Activated CD8-positive, alpha-beta memory T cell treated with anti-CD3 and anti-CD28 coated beads, Interleukin-2, amount 50 U/mL, for 48 hours (primary cell): Measurements from ENCODE around the gene PAM.

Experiments used
- DNase-seq: peaks from one replicate; pipeline ENCODE4 v3.0.0-alpha.2; 2020

Gene PAM

DNA sequence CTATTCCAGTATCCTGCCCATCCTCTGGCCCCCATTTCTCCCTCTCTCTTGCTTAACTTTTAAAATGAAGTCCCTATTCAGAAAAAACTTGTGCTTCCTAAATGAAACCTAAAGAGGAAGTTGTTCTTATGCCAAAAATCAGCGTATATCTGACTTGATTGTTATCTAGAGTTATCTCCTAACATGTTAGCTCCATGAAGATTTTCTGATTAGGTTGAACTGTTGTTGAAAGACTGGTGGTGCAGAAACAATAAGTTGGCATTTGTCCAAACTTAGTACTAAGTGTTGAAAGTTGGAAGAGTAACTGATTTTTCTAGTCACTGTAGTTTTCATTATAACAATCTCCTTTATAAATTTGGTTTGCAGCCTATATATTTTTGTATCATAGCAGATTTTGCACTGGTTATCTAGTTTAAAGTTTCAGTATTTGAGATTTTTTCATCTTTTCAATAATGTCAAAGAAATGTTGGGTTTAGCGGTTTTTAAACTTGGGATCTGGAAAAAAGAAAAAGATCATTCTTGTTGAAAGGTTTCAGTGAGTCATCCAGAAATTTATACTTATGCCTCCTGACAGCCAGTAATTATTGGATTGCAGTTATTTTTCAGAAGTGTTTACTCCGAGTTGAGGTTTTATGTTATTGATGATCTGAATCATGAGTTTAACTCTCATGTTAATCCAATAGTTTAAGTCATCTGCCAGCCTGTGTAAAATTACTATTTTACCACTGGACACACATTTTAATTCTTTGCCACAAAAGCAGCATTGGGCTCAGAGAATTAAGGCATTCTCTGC is 60.6 kb downstream of the PAM start:
- no peak for DNase-seq

DNA sequence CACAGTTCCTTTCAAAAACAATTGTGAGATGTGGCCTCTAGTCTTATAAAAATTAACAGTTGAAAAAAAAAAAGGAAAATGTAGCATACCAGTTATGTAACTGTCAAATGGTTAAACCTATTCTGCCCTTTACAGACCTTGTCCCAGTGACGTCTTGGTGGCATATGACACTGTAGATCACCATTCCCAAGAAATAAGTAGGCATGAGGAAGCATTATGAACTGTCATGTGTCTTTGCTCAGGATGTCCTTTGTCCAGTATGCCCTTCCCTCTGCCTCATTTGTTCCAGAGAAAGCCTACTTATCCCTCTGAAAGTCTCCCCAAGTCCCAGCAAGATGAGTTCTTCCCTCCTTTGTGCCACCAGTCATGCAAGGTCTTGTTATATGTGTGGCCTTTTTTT is 63.2 kb downstream of the PAM start:
- no peak for DNase-seq

DNA sequence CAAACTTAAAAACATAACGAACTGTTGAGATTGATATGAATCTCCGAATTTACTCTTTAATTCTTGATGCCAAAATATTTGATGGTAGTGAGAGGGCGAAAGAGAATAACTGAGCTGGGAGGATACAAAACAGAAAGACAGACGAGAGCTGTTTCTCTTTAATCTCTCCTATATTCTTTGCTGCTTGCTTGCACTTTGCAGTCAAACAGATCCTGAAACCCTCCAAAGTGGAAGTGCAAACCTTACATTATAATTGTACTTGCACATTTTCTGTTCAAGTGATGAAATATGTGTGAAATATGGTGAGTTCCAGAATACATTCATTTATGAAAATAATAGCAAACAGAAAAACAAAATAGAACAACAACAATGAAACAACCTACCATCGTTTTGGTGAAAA is 63.8 kb downstream of the PAM start:
- no peak for DNase-seq

DNA sequence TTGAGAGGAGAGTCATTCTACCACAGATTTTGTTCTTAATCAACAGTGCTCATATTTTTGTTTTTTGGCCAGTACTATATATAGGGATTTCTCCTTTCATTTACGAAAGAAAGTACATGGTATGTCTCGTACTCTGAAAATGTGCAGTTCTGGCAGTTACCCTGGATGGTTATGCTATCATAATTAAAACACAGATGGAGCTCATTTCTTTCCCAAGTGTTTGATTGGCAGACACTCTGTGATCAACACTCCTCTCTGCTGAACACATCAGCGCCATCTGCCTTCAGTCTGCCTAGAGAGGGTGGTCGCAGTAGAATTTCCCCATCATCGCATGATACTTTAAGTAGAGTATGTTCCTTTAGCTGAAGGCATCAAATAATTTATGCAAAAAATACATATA is 64.5 kb downstream of the PAM start:
- no peak for DNase-seq

DNA sequence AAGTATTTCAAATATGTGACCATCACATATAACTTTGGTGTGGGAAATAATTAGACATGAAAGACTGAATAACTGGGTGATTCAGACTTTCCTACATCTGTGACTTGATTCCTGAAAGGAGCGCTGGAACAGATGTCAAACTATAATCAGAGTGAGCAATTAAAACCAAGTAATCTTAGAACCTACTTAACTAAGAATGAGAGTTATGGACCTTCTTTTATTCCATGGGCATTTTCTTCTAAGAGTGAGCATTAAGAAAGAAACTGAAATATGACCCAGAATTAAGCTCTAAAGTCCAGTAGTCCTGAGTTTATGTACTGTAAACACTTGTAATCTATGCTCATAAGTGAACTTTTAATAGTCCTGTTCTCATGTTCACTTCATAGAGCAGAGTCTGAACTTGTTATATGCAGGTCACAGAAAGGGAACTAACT is 68.4 kb downstream of the PAM start:
- DNase-seq: no peak

DNA sequence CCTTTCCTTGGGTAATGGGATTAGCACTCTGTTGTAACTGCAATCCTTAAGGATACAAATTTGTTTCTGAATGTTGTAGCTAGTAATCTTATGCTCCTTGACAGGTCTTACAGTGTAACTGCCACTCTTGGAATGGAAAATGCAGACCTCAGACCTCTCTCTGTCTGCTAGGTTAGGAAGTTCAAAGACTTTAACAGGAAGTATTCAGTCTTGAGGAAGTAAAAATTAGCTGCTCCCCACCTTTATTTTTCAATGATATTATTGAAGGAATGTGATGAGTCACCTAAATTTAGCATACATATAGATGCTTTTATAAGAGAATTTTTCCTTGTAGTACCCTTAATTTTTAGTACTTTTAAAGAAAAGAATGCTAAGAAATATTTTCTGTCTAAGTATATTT is 71.5 kb downstream of the PAM start:
- DNase-seq: no peak

DNA sequence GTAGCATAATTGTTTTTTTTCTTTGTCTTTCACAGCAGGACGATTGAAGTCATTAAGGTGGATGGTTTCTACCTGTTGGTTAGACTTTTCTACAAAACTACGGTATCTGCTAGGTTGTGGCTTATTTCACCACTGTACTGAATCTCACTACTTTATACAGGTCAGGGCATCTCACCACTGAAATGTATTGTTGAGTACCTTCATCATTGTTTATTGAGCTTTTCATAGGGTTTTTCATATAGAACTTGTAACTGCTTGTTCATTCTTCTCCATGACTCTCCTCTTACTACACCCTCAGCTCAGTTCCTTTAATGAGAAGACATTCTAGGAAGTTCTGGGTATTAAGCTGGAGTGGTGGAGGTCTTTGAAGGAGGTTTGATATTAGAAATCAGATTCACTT is 75.1 kb downstream of the PAM start:
- no peak for DNase-seq

DNA sequence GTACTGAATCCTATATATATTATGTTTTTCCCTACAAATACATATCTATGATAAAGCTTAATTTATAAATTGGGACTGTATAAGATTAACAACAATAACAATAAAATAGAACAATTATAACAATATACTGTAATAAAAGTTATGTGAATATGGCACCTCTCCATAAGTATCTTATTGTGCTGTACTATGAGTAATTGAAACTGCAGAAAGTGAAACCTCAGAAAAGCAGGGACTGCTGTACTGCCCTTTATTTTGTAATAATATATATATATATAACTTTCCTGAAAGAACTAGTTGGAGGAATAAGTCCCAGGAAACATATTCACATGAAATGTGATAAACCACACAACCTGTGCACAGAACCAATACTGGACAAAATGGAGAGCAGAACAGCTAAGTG is 77.3 kb downstream of the PAM start:
- no peak for DNase-seq

DNA sequence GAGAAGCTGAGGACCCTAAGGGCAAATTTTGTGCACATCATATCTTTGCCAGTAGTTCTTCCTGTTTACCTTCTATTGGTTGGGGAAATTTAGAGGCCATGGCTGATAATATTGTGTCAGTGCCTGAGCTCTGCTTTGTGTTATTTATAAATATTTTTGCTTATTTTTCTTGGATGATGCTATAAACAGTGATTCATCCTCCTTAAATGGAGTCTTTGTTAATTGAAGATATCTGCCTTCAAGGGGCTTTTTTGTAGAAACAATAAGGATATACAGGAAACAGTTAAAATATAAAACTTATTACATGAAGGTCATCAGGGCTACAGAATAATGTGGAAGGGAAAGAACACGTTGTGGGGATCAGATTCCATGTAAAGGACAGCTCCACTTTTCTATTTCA is 78.0 kb downstream of the PAM start:
- no peak for DNase-seq

DNA sequence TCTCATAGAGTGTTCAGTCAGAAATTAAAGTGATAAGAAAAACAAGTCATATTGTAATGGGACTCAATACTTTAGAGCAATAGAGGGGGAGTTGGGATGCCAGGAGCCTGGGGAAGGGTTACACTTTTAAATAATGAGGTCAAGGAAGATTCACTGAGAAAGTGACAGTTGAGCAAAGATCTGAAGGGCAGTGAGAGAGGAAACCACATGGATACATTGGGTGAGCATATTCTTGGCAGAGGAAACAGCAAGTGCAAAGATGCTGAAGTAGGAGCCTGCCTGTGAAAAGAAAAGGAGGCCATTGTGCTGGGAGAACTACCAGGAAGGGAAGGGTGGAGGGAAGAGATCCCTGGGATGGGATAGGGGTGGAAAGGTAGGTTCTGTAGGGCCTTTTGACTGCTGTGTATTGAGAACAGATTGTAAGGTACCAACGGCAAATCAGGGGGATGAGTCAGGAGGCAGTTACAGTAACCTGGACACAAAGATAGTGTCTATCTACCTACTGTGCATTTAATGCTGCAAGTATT is 79.4 kb downstream of the PAM start:
- no peak for DNase-seq

DNA sequence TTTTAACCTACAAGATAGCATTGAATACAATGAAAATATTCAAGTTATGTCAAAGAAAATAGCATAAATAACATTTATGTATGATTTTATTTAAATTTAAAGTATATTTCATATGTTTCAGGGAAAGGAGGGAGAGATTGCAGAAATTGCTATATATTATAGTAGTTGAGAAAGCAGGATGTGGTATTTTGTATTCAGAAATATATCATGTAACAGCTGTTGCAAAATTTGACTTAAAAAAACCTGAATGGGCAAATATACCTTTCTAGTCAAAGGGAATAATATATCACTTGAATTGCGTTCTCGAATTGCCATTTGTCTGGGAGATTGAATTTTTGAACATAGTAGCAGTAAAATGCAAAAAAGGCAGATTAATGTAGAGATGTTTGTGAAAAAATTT is 80.6 kb downstream of the PAM start:
- DNase-seq: no peak

DNA sequence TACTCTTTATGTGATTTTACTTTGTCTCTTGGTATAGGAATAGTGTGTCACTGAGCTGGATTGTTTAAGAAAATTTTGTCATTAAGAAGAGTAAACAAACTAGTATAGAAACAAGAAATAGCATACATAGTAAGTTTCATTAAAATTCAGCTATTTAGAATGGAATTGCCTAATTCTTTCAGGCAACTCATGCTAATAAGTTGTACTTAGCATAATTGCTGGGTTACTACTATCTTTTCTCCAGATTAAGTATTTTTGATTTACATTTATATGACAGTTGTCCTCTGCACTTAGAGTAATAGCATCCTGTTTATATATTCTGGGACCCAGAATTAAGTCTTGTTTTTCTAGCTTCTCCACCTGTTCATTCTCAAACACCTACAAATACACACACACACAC is 85.9 kb downstream of the PAM start:
- no peak for DNase-seq

DNA sequence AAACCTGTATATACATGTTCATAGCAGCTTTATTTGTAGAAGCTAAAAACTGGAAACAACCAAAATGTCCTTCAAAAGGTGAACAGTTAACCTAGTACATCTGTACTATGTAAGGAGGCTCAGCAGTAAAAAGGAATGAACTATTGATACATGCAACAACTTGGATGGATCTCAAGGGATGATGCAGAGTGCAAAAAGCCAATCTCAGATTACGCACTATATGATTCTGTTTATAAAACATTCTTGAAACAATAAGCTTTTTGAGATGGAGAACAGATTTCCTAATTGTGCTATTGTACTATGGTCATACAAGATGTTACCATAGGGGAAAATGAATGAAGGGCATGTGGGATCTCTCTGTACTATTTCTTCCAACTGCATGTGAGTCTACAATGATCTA is 88.9 kb downstream of the PAM start:
- no peak for DNase-seq

DNA sequence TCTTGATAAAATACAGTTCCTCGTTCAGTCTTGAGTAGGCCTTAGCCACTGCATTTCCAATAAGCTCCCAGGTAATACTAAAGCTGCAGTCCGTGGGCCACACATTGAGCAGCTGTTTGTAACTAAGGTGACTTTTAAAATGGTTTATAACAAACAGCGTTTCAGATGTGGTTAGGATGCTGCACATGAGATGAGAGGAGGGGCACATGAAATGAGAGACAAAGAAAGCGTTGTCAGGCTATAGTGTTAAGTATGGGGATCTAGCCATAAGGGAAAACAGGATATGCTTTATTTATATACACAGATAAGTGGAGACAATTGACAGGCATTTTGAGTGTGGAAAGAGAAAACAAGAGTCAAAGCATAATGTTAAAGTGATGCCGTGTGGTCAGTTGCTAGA is 89.9 kb downstream of the PAM start:
- no peak for DNase-seq

DNA sequence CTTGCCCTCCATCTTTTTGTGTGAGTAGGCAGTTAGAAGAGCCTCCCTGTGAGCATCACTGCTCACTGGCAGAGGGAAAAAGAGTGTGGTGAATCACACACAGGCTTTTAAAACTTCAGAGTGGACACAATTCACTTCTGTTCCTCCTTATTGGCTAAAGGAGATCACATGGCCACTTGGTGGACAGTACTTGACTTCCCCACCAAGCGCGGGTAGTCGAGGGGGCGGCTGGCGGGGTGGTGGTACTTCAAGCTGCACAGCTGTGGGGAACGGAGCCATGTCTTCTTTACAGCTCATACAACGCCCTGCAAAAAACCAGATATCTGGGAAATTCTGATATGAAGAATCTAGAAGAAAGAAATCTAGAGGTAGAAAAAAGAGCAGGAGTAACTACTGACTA is 95.4 kb downstream of the PAM start:
- no peak for DNase-seq

DNA sequence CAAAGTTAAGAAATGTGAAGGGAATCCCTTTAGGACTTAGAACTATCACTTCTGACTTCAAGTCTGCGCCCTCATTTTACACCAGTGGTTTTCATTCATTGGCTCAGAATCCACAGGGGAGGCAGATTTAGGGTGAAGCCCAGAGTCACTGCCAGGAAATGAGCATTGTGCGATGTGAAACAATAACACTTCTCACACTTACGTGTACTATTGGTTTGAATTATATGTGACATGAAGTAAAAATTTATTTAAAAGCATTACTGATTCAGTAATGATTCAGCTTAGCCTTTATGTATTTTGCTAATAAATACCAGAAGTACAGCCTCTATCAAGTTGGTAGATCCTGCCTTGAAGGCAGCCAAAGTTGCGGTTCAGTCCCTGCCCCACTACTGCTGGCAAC is 98.6 kb downstream of the PAM start:
- no peak for DNase-seq

DNA sequence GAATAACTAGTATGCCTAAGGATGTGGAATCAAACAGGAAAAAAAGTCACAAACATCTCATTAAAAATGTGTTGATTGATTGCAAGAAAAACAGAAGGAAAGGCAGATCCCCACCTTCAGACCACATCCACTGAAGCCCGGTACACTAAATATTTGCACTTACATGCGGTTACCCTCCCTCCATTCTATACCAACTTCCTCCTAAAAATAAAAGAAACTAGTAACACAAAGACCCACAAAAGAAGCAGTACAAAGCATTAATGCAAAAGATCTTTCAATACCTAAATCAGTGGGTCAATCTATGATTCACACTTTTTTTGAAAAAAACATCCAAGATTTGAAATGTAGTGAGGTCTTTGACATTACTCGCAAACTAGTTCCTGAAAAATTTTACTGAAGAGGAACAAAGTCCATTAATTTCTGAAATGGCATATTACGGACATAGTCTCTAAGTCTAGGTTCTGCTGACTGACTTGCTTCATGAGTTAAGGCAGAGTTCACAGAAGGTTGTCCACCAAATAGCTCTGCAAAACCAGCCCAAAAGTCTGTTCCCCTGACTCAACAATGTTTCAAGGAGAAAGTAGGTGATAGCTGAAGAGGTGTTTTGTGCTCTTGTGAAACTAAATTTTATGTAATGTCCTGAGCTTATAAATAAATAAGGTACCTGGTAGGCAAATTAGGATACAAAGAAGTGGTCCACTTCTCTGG is 100.7 kb downstream of the PAM start:
- DNase-seq: no peak

DNA sequence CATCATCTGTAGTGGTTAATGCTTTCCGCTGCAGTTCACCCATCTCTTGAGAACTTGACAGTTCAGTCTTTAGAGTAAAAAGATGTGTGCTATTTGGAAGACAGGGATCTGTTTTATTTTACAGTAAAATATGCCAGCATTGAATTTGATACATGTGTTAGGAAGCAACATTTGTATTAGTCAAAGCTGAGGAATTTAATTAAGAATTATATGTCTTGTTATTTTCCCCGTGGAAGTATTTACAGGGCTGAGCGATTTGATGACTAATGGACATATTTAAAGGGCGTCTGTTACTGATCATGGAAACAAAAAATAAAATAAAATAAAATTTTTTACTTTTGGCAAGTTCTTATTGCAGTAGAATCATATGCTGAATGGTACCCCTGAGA is 101.3 kb downstream of the PAM start:
- no peak for DNase-seq

DNA sequence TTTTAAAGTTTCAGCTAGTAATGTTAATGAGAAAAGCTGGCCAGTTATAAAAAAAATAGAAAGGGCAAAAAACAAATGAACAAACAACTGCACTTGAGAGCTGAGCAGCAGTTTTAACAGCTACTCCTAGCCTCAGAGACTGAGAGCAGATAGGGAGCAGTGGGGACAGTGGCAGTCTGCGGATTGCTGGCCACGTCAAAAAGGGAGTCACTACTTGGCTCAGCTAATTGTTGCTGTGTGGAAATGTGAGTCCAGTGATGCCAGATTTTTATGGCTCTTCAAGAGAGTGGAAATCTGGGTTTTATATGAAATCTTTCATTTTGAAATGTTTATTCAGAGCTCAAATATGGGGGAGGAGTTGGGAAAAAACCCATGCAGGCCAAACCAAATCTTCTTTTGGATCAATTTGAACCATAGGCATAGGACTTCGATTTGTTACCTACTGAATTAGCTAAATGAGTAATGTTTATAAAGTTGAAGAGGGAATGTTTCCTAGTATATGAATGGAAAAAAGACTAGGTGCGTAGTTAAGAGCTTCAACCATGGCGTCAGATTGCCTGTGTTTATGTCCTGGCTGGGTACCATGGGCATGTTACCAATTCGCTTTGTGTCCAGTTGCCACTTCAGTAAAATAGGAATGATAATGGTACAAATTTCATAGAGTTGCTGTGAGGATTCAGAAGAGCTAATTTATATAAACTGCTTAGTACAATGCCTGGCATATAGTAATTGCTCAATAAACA is 102.1 kb downstream of the PAM start:
- no peak for DNase-seq

DNA sequence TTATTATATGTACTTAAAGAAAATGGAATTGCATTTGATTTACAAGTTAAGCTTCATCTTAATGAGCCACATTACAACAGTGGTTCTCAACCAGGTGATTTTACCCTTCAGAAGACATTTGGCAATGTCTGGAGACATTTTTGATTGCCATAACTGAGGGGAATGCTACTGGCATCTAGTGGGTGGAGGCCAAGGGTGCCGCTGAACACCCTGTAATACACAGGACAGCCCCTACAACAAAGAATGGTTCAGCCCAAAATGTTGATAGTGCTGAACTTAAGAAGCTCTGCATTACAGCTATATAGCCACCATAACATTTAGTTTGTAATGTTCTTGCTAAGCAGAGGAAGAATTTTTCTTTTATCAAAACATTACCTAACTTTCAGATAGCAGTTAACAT is 103.1 kb downstream of the PAM start:
- no peak for DNase-seq

DNA sequence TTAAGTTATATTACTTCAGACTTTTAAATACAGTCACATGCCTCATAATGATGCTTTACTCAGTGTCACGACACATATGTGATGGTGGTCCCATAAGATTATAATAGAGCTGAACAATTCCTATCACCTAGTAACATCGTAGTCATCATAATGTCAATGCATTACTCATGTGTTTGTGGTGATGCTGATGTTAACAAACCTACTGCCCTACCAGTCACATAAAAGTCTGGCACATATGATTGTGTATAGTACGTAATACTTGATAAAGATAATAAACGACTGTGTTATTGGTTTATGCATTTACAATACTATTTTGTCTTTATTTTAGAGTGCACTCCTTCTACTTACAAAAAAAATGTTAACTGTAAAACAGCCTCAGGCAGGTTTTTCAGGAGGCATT is 103.7 kb downstream of the PAM start:
- DNase-seq: no peak

DNA sequence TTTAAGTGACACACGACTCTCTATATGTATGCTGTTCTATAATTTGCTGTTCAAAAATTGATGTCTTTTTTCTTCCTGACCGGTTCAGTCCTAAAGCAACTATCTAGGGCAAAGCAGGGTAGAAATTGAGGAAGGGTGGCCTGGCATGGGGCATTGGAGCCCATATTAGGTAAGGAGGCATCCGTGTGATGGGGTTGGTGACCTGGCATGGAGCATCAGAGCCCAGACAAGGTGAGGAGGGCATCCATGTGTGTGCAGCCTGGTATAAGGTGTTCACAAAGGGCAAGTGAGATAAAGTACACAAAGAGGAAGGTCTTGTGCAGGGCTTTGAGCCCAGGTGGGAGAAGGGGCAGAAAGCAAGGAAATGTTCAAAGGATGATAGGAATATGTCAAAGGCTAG is 104.9 kb downstream of the PAM start:
- DNase-seq: no peak

DNA sequence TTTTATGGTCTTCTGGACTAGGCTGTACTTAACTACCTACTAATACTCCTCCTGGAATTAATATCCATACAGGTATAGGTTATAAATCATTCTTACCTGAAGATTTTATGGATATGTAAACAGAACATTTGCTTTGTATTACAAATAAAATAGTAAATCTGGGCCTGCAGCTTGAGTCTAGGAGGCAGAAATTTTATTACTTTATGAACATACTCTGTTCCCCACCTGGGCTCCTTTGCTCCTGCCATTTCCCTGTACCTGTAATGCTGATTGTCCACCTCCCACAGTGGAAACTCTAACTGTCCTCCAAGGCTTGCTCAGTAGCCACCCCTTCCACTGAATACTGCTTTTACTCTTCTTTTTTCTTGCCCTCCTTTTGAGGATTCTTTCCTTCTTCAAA is 108.0 kb downstream of the PAM start:
- no peak for DNase-seq
